Measurements from ENCODE around the gene RRM2.
"Not testable (repeated sequence)": the region's sequence is repeated elsewhere in the genome, so short reads cannot be mapped to it uniquely, and the experiment has no call there.

The RRM2 gene

GRCh38 chr2:10089565-10090190 lies 32.9 kb upstream of the RRM2 start:
- TF ChIP-seq, protein P1, sequence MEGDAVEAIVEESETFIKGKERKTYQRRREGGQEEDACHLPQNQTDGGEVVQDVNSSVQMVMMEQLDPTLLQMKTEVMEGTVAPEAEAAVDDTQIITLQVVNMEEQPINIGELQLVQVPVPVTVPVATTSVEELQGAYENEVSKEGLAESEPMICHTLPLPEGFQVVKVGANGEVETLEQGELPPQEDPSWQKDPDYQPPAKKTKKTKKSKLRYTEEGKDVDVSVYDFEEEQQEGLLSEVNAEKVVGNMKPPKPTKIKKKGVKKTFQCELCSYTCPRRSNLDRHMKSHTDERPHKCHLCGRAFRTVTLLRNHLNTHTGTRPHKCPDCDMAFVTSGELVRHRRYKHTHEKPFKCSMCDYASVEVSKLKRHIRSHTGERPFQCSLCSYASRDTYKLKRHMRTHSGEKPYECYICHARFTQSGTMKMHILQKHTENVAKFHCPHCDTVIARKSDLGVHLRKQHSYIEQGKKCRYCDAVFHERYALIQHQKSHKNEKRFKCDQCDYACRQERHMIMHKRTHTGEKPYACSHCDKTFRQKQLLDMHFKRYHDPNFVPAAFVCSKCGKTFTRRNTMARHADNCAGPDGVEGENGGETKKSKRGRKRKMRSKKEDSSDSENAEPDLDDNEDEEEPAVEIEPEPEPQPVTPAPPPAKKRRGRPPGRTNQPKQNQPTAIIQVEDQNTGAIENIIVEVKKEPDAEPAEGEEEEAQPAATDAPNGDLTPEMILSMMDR (IDR thresholded peaks at IDR 0.05; ENCODE audit: control insufficient read depth, extremely low read depth, insufficient read depth): no peak

GRCh38 chr2:10091182-10091888 lies 31.2 kb upstream of the RRM2 start:
- DNase-seq (ENCODE audit: low read depth): no peak
- TF ChIP-seq, protein P1 (IDR thresholded peaks at IDR 0.05; ENCODE audit: control insufficient read depth, extremely low read depth, insufficient read depth): no peak
- no peak overlapping the region for H3K4me3 ChIP-seq (ENCODE audit: low read depth, low read length)

More at GRCh38 chr2:10089565-10090190, 32.9 kb upstream of the RRM2 start:
- no peak for DNase-seq (ENCODE audit: low read depth)
- H3K4me3 ChIP-seq (ENCODE audit: low read depth, low read length): no peak overlapping the region

DNA sequence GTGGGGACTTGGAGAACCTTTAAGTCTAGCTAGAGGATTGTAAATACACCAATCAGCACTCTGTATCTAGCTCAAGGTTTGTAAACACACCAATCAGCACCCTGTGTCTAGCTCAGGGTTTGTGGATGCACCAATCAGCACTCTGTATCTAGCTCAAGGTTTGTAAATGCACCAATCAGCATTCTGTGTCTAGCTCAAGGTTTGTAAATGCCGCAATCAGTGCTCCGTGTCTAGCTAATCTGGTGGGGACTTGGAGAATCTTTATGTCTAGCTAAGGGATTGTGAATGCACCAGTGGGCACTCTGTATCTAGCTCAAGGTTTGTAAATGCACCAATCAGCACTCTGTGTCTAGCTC lies 30.7 kb upstream of the RRM2 start:
- DNase-seq (ENCODE audit: low read depth); H3K4me3 ChIP-seq (ENCODE audit: low read depth, low read length): not testable (repeated sequence)

- H3K4me3 ChIP-seq (ENCODE audit: low read depth, low read length): no peak overlapping the region
- no peak for DNase-seq (ENCODE audit: low read depth)
- TF ChIP-seq, protein P1 (IDR thresholded peaks at IDR 0.05; ENCODE audit: control insufficient read depth, extremely low read depth, insufficient read depth): no peak
These were observed 28.2 kb upstream of the RRM2 start for GRCh38 chr2:10094271-10094814.

- no peak for DNase-seq (ENCODE audit: low read depth)
- H3K4me3 ChIP-seq (ENCODE audit: low read depth, low read length): no peak overlapping the region
- TF ChIP-seq, protein P1 (IDR thresholded peaks at IDR 0.05; ENCODE audit: control insufficient read depth, extremely low read depth, insufficient read depth): no peak
These were observed 27.4 kb upstream of the RRM2 start for GRCh38 chr2:10095175-10095574.

GRCh38 chr2:10096641-10097040 lies 25.9 kb upstream of the RRM2 start:
- H3K4me3 ChIP-seq (ENCODE audit: low read depth, low read length): no peak overlapping the region
- TF ChIP-seq, protein P1 (IDR thresholded peaks at IDR 0.05; ENCODE audit: control insufficient read depth, extremely low read depth, insufficient read depth): no peak
- DNase-seq (ENCODE audit: low read depth): no peak

GRCh38 chr2:10097352-10098148 lies 25.0 kb upstream of the RRM2 start:
- TF ChIP-seq, protein P1 (IDR thresholded peaks at IDR 0.05; ENCODE audit: control insufficient read depth, extremely low read depth, insufficient read depth): peak; percentile 78
- no peak overlapping the region for H3K4me3 ChIP-seq (ENCODE audit: low read depth, low read length)
- no peak for DNase-seq (ENCODE audit: low read depth)
